KG1 (cell line): ENCODE results near the gene ZNF442.
"Not testable (repeated sequence)": the region's sequence is repeated elsewhere in the genome, so short reads cannot be mapped to it uniquely, and the experiment has no call there.

ENCODE experiments used
- DNase-seq: peaks from one replicate; lab custom pipeline; 2025; lab: John Stamatoyannopoulos, UW

The ZNF442 gene

DNA sequence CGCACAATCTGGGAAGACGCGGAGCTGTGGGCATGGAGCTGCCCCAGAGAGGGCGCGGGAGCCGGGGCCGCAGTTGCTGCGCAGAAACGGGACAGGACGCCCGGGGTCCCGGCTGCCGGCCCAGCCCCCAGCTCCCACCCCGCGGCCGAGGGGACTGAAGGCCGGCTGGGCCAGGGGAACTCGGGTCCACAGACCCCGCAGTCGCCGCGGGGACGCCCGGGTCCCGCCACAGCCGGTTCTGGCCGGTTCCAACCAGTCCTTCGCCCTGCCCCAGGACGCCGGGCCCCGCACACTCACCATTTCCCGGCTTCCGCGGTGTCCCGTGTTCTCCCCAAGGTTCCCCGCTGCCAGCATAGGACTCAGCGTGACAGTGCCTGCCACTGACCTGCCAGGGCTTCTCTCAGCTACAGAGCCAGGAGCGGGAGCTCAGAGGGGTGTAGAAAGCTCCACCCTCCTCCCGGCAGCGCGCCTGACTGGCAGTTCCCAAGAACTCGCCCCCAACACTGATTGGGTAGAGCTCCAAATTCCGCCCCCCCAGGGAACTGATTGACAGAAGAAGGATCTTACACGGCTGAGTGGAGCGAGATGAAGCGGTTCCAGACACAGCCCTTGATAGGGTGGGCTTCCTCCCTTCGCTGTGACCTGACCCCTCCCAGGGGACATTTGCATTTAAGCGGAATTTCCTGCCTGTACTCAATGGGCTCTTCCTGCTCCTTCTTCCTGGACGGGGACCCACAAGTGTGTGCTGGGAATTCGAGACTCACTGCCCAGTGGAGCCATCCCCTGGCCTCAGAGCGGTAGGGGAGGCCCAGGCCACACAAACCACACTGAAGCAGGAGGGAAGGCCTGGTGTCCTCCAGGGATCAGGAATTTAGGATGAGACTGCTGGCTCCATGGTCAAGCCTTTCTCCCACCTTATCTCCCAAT, at the start of gene ZNF442:
Gene ZNF442, minus strand, starts transcription at position 448 of the 927 bp plus-strand sequence. CDS start 2,052 bp downstream, outside the sequence.
- peak; percentile 88 for DNase-seq

DNA sequence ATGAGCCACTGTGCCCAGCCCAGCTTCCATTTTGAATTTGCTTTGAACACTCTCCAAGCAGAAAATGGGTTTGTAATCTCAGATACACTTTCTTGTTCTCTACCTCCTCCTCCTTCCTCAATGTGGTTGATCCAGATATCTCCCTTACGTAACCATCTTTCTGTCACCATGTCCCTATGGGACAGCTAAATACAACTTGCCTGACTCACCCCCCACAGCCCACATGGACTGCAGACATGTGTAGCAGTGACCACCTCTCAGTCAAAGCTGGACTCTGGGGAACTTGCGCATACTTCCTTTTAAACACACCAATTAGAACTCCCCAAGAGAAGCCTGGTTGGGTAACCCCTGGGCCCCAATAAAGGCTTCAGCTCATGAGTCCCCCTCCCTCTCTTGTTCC, 46.4 kb upstream of the ZNF442 start:
- DNase-seq = no peak

GRCh38 chr19:12400633-12401502, 35.4 kb upstream of the ZNF442 start, which contains the start of gene ZNF799:
ZNF799 (minus strand) TSS chr19:12401271; CDS start chr19:12401070, 201 bp downstream.
- peak; percentile 81 for DNase-seq

DNA sequence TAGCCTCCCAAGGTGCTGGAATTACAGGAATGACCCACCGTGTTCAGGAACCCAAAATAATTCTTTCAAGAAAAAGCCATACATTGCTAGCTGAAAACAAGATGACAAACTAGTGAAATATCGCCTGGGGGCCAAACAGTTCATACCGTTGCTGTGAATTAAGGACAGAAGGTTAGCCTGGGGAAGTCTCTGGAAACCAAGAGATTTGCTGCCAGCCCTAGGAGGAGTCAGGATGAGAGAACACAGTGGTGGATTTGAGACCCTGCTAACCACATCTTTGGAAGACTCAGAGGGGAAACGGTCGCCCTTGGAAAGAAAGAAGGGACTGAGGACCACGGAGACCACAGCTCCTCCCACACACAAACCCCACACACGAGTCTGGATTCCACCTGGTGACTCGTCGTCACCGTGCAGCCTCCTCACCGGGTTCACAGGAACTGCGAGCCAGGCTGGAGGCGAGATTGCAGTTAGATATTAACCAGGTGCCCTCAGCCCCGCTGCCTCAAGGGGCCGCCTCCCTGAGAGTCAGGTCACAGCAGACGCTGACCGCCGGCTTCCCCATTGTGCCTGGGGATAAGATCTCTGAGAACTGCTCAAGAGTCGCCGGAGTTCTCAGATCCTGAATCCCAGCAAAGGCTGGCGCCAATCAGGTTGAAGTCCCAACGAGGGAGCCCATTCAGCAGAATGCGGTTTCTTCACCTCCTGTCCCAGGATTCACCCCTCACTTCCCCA, 34.6 kb upstream of the ZNF442 start:
- not testable (repeated sequence) for DNase-seq

DNA sequence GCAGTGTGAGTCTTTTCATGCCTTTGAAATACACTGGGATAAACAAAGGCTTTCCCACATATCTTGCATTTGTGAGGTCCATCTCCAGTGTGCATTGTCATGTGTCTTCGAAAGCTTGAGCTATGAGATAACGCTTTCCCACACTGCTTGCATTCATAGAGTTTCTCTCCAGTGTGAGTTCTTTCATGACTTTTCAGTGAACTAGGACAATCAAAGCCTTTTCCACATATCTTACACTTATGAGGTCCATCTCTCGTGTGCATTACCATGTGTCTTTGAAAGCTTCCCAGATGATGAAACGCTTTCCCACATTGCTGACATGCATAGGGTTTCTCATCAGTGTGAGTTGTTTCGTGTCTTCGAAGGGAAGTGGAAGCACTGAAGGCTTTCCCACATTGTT, 25.7 kb upstream of the ZNF442 start:
- not testable (repeated sequence) for DNase-seq

GRCh38 chr19:12386365-12386764, 20.9 kb upstream of the ZNF442 start:
- not testable (repeated sequence) for DNase-seq

GRCh38 chr19:12380444-12380737, 14.9 kb upstream of the ZNF442 start:
- no peak for DNase-seq

- no peak for DNase-seq
Observed at GRCh38 chr19:12379732-12380443, 14.4 kb upstream of the ZNF442 start.

DNA sequence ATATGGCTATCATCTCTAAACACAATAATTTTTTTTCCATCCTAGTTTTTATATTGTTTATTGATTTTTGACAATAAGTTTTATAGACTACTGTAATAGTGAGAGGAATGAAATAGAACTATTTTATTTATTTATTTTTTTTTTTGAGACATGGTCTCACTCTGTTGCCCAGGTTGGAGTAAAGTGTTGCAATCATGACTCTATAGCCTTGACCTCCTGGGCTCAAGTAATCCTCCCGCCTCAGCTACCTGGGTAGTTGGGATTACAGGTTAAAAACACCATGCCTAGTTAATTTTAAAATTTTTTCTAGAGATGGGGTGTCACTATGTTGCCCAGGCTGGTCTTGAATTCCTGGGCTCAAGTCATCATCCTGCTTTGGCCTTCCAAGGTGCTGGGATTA, 8.5 kb upstream of the ZNF442 start:
- DNase-seq = no peak

DNA sequence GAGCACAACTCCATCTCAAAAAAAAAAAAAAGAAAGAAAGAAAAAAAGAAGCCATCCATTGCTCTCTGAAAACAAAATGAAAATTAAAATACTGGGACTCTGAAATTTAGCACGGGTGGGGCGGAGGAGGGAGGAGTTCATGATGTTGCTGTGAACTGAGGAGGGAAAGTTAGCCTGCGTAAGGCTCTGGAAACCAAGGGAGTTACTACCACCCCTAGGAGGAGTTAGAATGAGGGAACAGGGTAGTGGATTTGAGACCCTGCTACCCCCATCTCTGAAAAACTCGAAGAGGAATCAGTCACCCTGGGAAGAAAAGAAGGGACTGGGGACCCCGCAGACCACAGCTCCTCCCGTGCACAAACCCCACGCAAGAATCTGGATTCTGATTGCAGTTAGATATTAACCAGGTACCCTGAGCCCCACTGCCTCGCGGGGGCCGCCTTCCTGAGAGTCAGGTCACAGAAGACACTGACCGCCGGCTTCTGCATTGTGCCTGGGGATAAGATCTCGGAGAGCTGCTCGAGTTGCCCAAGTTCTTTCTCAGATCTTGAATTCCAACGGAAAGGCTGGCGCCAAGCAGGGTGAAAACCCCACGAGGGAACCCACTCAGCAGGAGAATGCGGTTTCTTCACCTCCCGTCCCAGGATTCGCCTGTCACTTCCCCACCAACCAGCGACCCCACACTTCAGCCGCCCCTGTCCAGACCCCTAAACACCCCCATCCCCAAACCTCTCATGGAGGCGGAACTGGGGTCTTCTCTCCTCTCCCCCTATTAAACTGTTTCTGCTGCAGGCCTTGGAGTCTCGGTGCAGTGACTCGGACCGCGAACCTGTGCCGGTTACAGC, 870 bp downstream of the ZNF442 start:
- no peak for DNase-seq

DNA sequence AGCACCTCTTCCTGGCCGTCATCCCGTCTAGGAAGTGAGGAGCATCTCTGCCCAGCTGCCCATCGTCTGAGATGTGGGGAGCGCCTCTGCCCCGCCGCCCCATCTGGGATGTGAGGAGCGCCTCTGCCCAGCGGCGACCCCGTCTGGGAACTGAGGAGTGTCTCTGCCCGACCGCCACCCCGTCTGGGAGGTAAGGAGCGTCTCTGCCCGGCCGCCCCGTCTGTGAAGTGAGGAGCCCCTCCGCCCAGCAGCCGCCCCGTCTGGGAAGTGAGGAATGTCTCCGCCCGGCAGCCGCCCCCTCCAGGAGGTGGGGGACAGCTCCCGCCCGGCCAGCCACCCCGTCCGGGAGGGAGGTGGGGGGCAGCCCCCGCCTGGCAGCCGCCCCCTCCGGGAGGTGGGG, 3.2 kb downstream of the ZNF442 start:
- DNase-seq = not testable (repeated sequence)

DNA sequence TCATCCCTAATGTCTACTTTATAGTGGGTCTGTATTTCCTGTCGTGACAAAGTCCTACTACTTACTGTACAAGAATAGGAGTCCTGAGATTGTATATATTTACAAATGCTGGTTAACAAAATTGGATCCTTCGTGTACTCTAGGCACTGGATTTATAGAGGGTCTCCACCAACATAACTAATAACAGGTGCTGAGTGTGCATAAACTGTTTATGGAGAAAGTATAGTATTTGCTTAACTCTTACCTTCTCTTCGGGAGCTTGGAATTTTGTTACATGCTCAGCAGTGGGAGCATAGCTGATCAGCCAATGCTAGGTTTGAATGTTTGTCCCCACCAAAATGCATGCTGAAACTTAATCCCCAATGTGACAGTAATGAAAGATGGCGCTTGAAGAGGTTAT, 12.1 kb downstream of the ZNF442 start:
- DNase-seq = no peak

DNA sequence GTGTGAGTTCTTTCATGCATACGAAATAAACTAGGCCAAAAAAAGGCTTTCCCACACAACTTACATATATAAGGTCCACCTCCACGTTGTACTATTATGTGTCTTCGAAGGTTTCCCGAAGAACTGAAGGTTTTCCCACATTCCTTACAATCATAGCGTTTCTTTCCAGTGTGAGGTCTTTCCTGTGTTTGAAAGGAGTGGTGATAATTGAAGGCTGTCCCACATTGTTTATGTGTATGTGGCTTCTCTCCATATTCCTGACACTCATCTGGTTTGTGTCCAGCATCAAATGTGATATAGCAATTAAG, 14.6 kb downstream of the ZNF442 start:
- no peak for DNase-seq

GRCh38 chr19:12350185-12350889, 15.1 kb downstream of the ZNF442 start:
- DNase-seq = no peak

- no peak for DNase-seq
Observed at GRCh38 chr19:12346896-12347295, 18.6 kb downstream of the ZNF442 start.

GRCh38 chr19:12345197-12345596, 20.3 kb downstream of the ZNF442 start:
- DNase-seq = no peak

GRCh38 chr19:12333162-12334159, 32.0 kb downstream of the ZNF442 start, which contains the start of gene ZNF563:
ZNF563 (minus strand) TSS chr19:12333633; CDS start chr19:12333482, 151 bp downstream.
- peak; percentile 89 for DNase-seq

DNA sequence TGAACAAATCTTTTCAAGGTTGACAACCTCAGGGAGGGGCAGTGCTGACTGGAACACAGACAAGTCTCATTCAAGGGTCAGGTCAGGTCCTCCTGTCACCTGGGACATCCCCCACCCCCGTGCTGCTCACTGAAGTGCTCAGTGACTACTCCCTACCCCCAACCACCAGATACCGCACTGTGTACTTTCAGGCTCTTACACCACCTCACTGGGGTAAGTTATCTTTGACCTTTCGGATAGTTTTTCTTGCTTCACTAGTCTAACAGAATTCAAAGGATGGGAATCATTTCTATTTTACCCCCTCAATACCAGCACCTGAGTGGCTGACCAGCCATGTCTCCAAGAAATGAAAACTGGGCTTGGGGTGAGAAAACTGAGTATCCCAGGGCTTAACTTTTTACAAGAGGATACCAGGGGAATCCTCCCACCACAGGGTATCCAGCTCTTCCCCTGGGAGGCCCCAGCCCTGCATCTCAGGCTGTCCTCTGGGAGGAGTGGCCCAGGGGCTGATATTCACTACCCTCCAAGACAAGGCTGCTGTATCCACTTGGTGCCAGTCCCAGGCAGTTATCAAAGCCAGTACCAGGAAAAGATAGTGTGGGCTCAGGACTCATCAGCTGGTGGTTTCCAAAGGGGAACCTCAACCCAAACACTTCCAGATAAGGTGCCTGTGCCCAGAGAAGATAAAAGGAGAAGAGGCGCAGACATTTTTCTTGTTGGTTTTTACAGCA, 34.1 kb downstream of the ZNF442 start:
- DNase-seq = no peak
